ENCODE measurements around the gene KIAA0753.

GRCh38 chr17:6557040-6557438, 83.5 kb downstream of the KIAA0753 start:
- no peak for TF ChIP-seq POLR2A (IDR thresholded peaks at IDR 0.05; ENCODE audit: control extremely low read depth in 1 of 2, low read depth in 2 of 2, low read length in 2 of 2)
- TF ChIP-seq USF2 (IDR thresholded peaks at IDR 0.05; ENCODE audit: low read length), result no peak
- no peak for TF ChIP-seq CTCF (IDR thresholded peaks at IDR 0.05; ENCODE audit: control extremely low read depth in 1 of 3, insufficient read depth in 1 of 3, low read depth in 1 of 3, low read length in 3 of 3)
- TF ChIP-seq MAX (IDR thresholded peaks at IDR 0.05), result no peak
- TF ChIP-seq RAD21 (IDR thresholded peaks at IDR 0.05 in 1 of 2, conservative IDR thresholded peaks at IDR 0.05 in 1 of 2; ENCODE audit: low read depth in 2 of 2, low read length in 2 of 2), result no peak
- no peak for TF ChIP-seq TCF12 (IDR thresholded peaks at IDR 0.05; ENCODE audit: low read depth, low read length)
- TF ChIP-seq SIN3A (conservative IDR thresholded peaks at IDR 0.05 in 1 of 2, IDR thresholded peaks at IDR 0.05 in 1 of 2; ENCODE audit: low read depth in 1 of 2, low read length in 2 of 2), result no peak
